IMR-90 (cell line): Measurements from ENCODE around the gene ST8SIA6. TPM values are rescaled to one million over a fixed set of nuclear protein-coding genes. Genes with fewer than 3 reads are reported as not detected.

ENCODE experiments used
- ATAC-seq: fragments of 200-7000 bp; cut with Tn5 transposase; 2 replicates; pipeline ENCODE4 v1.9.1; 2020; ENCODE audit warnings: low read depth, mild to moderate bottlenecking, moderate library complexity
- BruUV-seq: library from RNA; stranded (reverse); fragments of 400-500 nt; replicated peaks from 2 replicates; lab custom pipeline; 2021; lab: Mats Ljungman, UMichigan
- CTCF ChIA-PET: fragments of 300-600 bp; formaldehyde crosslinking; extraction: SDS; loops from one replicate; lab custom pipeline; 2021; ENCODE audit warnings: antibody characterized with exemption; lab: Yijun Ruan, JAX
- POLR2A ChIA-PET: fragments of 300-600 bp; sonication (Branson Sonifier 250); formaldehyde crosslinking; loops from one replicate; lab custom pipeline; 2022; ENCODE audit warnings: antibody characterized with exemption; ENCODE audit not compliant: unreplicated experiment; lab: Charles Lee
- DNase-seq: peaks from one replicate; pipeline ENCODE4 v3.0.0; 2013
- H2AFZ ChIP-seq: replicated peaks from 2 replicates; pipeline ENCODE3; 2013; ENCODE audit warnings: low read length, mild to moderate bottlenecking; ENCODE audit not compliant: poor library complexity
- H2AK5ac ChIP-seq: 2 replicates; pipeline ENCODE4 v1.6.1; 2013; ENCODE audit warnings: low read depth, low read length, inconsistent platforms
- H2AK9ac ChIP-seq: replicated peaks from 2 replicates; pipeline ENCODE3; 2013; ENCODE audit warnings: mild to moderate bottlenecking, low read depth, low read length, moderate library complexity; ENCODE audit not compliant: poor library complexity
- H2BK120ac ChIP-seq: 2 replicates; pipeline ENCODE4 v1.6.1; 2013; ENCODE audit warnings: low read depth, low read length, inconsistent platforms
- H2BK15ac ChIP-seq: 3 replicates; pipeline ENCODE4 v1.6.1; 2013; ENCODE audit warnings: low read depth, low read length, inconsistent platforms
- H2BK20ac ChIP-seq: 2 replicates; pipeline ENCODE4 v1.6.1; 2013; ENCODE audit warnings: low read depth, mild to moderate bottlenecking, inconsistent platforms, low read length, moderate library complexity
- H2BK5ac ChIP-seq: 2 replicates; pipeline ENCODE4 v1.6.1; 2013; ENCODE audit warnings: mild to moderate bottlenecking, low read depth, low read length, inconsistent platforms; ENCODE audit not compliant: poor library complexity, severe bottlenecking
- H3K14ac ChIP-seq: replicated peaks from 2 replicates; pipeline ENCODE4 v1.6.1; 2013; ENCODE audit warnings: low read depth, low read length, inconsistent platforms
- H3K18ac ChIP-seq: 2 replicates; pipeline ENCODE4 v1.6.1; 2013; ENCODE audit warnings: low read depth, low read length, control low read depth
- H3K23ac ChIP-seq: 2 replicates; pipeline ENCODE4 v1.6.1; 2013; ENCODE audit warnings: low read depth, low read length, inconsistent platforms
- H3K27ac ChIP-seq: 2 replicates; pipeline ENCODE4 v1.5.1; 2013; ENCODE audit warnings: mild to moderate bottlenecking, control low read depth, low read length; ENCODE audit not compliant: insufficient read depth
- H3K27me3 ChIP-seq: 2 replicates; pipeline ENCODE4 v1.6.1; 2013; ENCODE audit warnings: low read length; ENCODE audit not compliant: control insufficient read depth, insufficient read depth
- H3K36me3 ChIP-seq: 2 replicates; pipeline ENCODE4 v1.6.1; 2013; ENCODE audit warnings: low read length, mixed read lengths; ENCODE audit not compliant: control insufficient read depth, insufficient read depth
- H3K4ac ChIP-seq: 2 replicates; pipeline ENCODE4 v1.6.1; 2013; ENCODE audit warnings: low read depth, low read length, inconsistent platforms
- H3K4me1 ChIP-seq: 2 replicates; pipeline ENCODE4 v1.6.1; 2013; ENCODE audit warnings: low read length, mixed read lengths; ENCODE audit not compliant: control insufficient read depth, insufficient read depth
- H3K4me2 ChIP-seq: 2 replicates; pipeline ENCODE4 v1.6.1; 2013; ENCODE audit warnings: low read depth, mild to moderate bottlenecking, control low read depth, low read length, moderate library complexity
- H3K4me3 ChIP-seq: 2 replicates; pipeline ENCODE4 v1.5.1; 2013; ENCODE audit warnings: low read depth, mild to moderate bottlenecking, control low read depth, low read length, moderate library complexity; ENCODE audit not compliant: insufficient read depth
- H3K56ac ChIP-seq: 2 replicates; pipeline ENCODE4 v1.6.1; 2013; ENCODE audit warnings: low read length, inconsistent platforms; ENCODE audit not compliant: insufficient read depth; ENCODE audit errors: extremely low read depth
- H3K79me1 ChIP-seq, 2 experiments: 2 replicates each; pipeline ENCODE4 v1.6.1; 2013; ENCODE audit warnings: low read length in 2 of 2, inconsistent platforms in 1 of 2, low read depth in 1 of 2
- H3K9ac ChIP-seq: 2 replicates; pipeline ENCODE4 v1.6.1; 2013; ENCODE audit warnings: low read depth, low read length, control low read depth
- H3K9me1 ChIP-seq: 2 replicates; pipeline ENCODE4 v1.6.1; 2013; ENCODE audit warnings: low read length, inconsistent platforms; ENCODE audit not compliant: insufficient read depth
- H3K9me3 ChIP-seq: 2 replicates; pipeline ENCODE4 v1.6.1; 2013; ENCODE audit warnings: low read length; ENCODE audit not compliant: control insufficient read depth, insufficient read depth
- H4K20me1 ChIP-seq: 2 replicates; pipeline ENCODE4 v1.6.1; 2013; ENCODE audit warnings: low read length, inconsistent platforms; ENCODE audit not compliant: insufficient read depth
- H4K5ac ChIP-seq: 2 replicates; pipeline ENCODE4 v1.6.1; 2013; ENCODE audit warnings: mild to moderate bottlenecking, low read depth, low read length, control low read depth
- H4K8ac ChIP-seq, 2 experiments: 2 replicates each; pipeline ENCODE4 v1.6.1; 2013; ENCODE audit warnings: low read depth in 2 of 2, low read length in 2 of 2, control low read depth in 1 of 2, inconsistent platforms in 1 of 2
- H4K91ac ChIP-seq: 2 replicates; pipeline ENCODE4 v1.6.1; 2013; ENCODE audit warnings: low read depth, low read length, inconsistent platforms; ENCODE audit not compliant: insufficient read depth
- BHLHE40 ChIP-seq: fragments of 150-350 bp; IDR thresholded peaks from 2 replicates; pipeline ENCODE4 v1.6.1; 2016; ENCODE audit warnings: mild to moderate bottlenecking, low read depth, low read length
- CEBPB ChIP-seq: IDR thresholded peaks from 2 replicates; pipeline ENCODE4 v1.6.1; 2012; ENCODE audit warnings: low read depth, low read length, improper control_type of control experiment
- ELK1 ChIP-seq: fragments of 150-350 bp; IDR thresholded peaks from 2 replicates; pipeline ENCODE4 v1.6.1; 2016; ENCODE audit warnings: low read depth, mild to moderate bottlenecking, low read length, moderate library complexity, borderline replicate concordance
- FOS ChIP-seq: fragments of 150-350 bp; IDR thresholded peaks from 2 replicates; pipeline ENCODE4 v1.6.1; 2016; ENCODE audit warnings: low read depth, low read length
- MAFK ChIP-seq: IDR thresholded peaks from 2 replicates; pipeline ENCODE4 v1.6.1; 2012; ENCODE audit warnings: low read depth, low read length, improper control_type of control experiment
- MAZ ChIP-seq: IDR thresholded peaks from 2 replicates; pipeline ENCODE4 v1.6.1; 2012; ENCODE audit warnings: low read depth, mild to moderate bottlenecking, low read length, improper control_type of control experiment, moderate library complexity, borderline replicate concordance
- MXI1 ChIP-seq: IDR thresholded peaks from 2 replicates; pipeline ENCODE4 v1.6.1; 2012; ENCODE audit warnings: low read depth, mild to moderate bottlenecking, low read length, moderate library complexity, borderline replicate concordance
- NFE2L2 ChIP-seq: fragments of 150-350 bp; IDR thresholded peaks from 2 replicates; pipeline ENCODE4 v1.6.1; 2016; ENCODE audit warnings: low read depth, mild to moderate bottlenecking, low read length
- POLR2A ChIP-seq: IDR thresholded peaks from 2 replicates; pipeline ENCODE4 v1.6.1; 2012; ENCODE audit warnings: mild to moderate bottlenecking, low read depth, low read length
- RAD21 ChIP-seq: IDR thresholded peaks from 2 replicates; pipeline ENCODE4 v1.6.1; 2012; ENCODE audit warnings: low read length, improper control_type of control experiment
- RCOR1 ChIP-seq: IDR thresholded peaks from 2 replicates; pipeline ENCODE4 v1.6.1; 2012; ENCODE audit warnings: mild to moderate bottlenecking, low read length, improper control_type of control experiment; ENCODE audit not compliant: insufficient replicate concordance
- RFX5 ChIP-seq: IDR thresholded peaks from 2 replicates; pipeline ENCODE4 v1.8.0; 2012; ENCODE audit warnings: low read depth, mild to moderate bottlenecking, low read length, moderate library complexity
- SMC3 ChIP-seq: fragments of 150-350 bp; IDR thresholded peaks from 2 replicates; pipeline ENCODE4 v1.6.1; 2016; ENCODE audit warnings: low read depth, mild to moderate bottlenecking, antibody characterized with exemption, low read length, moderate library complexity
- WGBS, 2 experiments: methylation state at CpG; one replicate each; pipeline versions ENCODE4 v1.1.5 to v1.1.7; 2013; ENCODE audit warnings: missing lambda C conversion rate in 2 of 2; ENCODE audit not compliant: insufficient read length in 1 of 2; ENCODE audit errors: extremely low coverage in 2 of 2; 5-methylcytosine and 5-hydroxymethylcytosine counted together
- dilution Hi-C: fragments of 300-500 bp; cut with HindIII; formaldehyde crosslinking; loops from one replicate; pipeline ENCODE4 v1.14.3; 2018; ENCODE audit warnings: low sequenced_read_pairs; ENCODE audit not compliant: unreplicated experiment
- in situ Hi-C: fragments of 300-500 bp; cut with MboI; formaldehyde crosslinking; loops from 3 replicates; pipeline ENCODE4 v1.14.3; 2019; ENCODE audit warnings: low sequenced_read_pairs, inconsistent platforms, mixed read lengths
- intact Hi-C: fragments of 100-400 bp; cut with micrococcal nuclease; formaldehyde crosslinking; loops from 2 replicates; pipeline ENCODE4 v1.10.0; 2022
- polyA plus RNA-seq, 3 experiments: library from polyadenylated mRNA; depleted of rRNA; stranded (reverse); fragments of >200 nt; gene quantifications; 2 replicates each; pipeline ENCODE4 v1.2.3, GENCODE V29; 2012; ENCODE audit warnings: low replicate concordance in 1 of 3
- total RNA-seq: library from RNA; depleted of rRNA; stranded (reverse); fragments of >200 nt; gene quantifications from 2 replicates; pipeline ENCODE4 v1.2.3, GENCODE V29; 2012
- TF ChIP-seq, protein P1 (sequence below): conservative IDR thresholded peaks from 2 replicates; pipeline ENCODE4 v1.5.1; 2012; ENCODE audit warnings: mild to moderate bottlenecking, low read depth, low read length, improper control_type of control experiment
- TF ChIP-seq, protein P2 (sequence below): fragments of 150-350 bp; IDR thresholded peaks from 2 replicates; pipeline ENCODE4 v1.6.1; 2017; ENCODE audit warnings: mild to moderate bottlenecking, antibody characterized with exemption, low read length, low read depth

The ST8SIA6 gene
- total and polyA plus RNA-seq, 2 of the 4 experiments (the other 2 are of a cell fraction), result 0.10 to 0.18 TPM

DNA sequence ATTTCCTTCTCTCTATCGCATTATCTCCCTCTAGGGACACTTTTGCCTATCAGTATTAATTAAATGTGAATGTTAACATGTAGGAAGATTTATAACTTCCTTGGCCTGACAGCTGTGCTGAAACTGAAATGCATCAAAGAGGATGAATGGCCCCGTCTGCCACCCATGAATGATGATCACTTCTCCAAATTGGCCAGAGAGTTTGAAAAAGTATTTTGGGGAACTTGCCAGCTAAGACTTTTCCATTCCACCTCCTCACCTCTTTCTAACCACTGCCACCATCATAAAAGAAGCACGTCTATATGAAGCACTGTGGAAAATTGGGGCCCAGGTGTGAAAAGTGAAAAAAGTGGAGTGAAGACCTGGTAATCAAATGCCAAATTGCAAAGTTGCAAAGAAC, 25.4 kb upstream of the ST8SIA6 start:
- H3K9me3 ChIP-seq, result no peaks in the 10 kb centered on the region; the same call in 1 of the 2 replicates
- H2BK5ac ChIP-seq, result no peak overlapping the region
- H3K4me3 ChIP-seq, result no peak overlapping the region
- H2AFZ ChIP-seq, result no peak overlapping the region
- H3K36me3 ChIP-seq, result no peaks in the 10 kb centered on the region
- H2AK9ac ChIP-seq, result no peak overlapping the region
- H3K27ac ChIP-seq, result no peak overlapping the region
- ChIA-PET POLR2A (no interaction called here), CTCF (no interaction called here)
- H3K9me1 ChIP-seq, result no peaks in the 10 kb centered on the region; the same call in 1 of the 2 replicates
- H4K8ac ChIP-seq, result no peak overlapping the region
- WGBS, 2 experiments, result no CpG with 5 or more reads among the region's 3 CpGs
- H2BK20ac ChIP-seq, result no peak overlapping the region
- no peak for TF ChIP-seq FOS
- TF ChIP-seq ELK1, result no peak
- TF ChIP-seq MXI1, result no peak
- no peak for TF ChIP-seq RCOR1
- TF ChIP-seq, protein P1, sequence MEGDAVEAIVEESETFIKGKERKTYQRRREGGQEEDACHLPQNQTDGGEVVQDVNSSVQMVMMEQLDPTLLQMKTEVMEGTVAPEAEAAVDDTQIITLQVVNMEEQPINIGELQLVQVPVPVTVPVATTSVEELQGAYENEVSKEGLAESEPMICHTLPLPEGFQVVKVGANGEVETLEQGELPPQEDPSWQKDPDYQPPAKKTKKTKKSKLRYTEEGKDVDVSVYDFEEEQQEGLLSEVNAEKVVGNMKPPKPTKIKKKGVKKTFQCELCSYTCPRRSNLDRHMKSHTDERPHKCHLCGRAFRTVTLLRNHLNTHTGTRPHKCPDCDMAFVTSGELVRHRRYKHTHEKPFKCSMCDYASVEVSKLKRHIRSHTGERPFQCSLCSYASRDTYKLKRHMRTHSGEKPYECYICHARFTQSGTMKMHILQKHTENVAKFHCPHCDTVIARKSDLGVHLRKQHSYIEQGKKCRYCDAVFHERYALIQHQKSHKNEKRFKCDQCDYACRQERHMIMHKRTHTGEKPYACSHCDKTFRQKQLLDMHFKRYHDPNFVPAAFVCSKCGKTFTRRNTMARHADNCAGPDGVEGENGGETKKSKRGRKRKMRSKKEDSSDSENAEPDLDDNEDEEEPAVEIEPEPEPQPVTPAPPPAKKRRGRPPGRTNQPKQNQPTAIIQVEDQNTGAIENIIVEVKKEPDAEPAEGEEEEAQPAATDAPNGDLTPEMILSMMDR, result no peak
- TF ChIP-seq, protein P2, sequence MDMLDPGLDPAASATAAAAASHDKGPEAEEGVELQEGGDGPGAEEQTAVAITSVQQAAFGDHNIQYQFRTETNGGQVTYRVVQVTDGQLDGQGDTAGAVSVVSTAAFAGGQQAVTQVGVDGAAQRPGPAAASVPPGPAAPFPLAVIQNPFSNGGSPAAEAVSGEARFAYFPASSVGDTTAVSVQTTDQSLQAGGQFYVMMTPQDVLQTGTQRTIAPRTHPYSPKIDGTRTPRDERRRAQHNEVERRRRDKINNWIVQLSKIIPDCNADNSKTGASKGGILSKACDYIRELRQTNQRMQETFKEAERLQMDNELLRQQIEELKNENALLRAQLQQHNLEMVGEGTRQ, result no peak
- TF ChIP-seq MAFK, result no peak
- TF ChIP-seq BHLHE40, result no peak
- TF ChIP-seq CEBPB, result no peak
- no peak for TF ChIP-seq RAD21
- TF ChIP-seq NFE2L2, result no peak
- TF ChIP-seq RFX5, result no peak
- no peak for TF ChIP-seq SMC3
- TF ChIP-seq MAZ, result no peak
- no peak for TF ChIP-seq POLR2A
- H3K79me1 ChIP-seq, result no peaks in the 10 kb centered on the region
- in situ Hi-C loops (no loop called here), dilution Hi-C loops (no loop called here), intact Hi-C loops (loop anchor here (5.0 kb wide), 1 partner anchor 952 kb away; no protein-coding TSS in a partner anchor)
- no peak for ATAC-seq
- no peak overlapping the region for H3K18ac ChIP-seq
- no peak overlapping the region for H3K14ac ChIP-seq
- no peak overlapping the region for H3K4ac ChIP-seq
- H3K23ac ChIP-seq, result no peak overlapping the region
- H3K4me2 ChIP-seq, result no peak overlapping the region
- no peak overlapping the region for H3K9ac ChIP-seq
- H4K20me1 ChIP-seq, result no peaks in the 10 kb centered on the region
- H4K91ac ChIP-seq, result no peak overlapping the region
- no peak overlapping the region for H2AK5ac ChIP-seq
- no peak overlapping the region for H4K5ac ChIP-seq
- peaks cover 4% of the 10 kb centered on the region; the same call in 1 of the 2 replicates for H3K4me1 ChIP-seq
- BruUV-seq, result no TSS peak
- DNase-seq, result no peak
- no peak overlapping the region for H2BK15ac ChIP-seq
- no peak overlapping the region for H2BK120ac ChIP-seq
- no peak overlapping the region for H3K56ac ChIP-seq
- no peaks in the 10 kb centered on the region for H3K27me3 ChIP-seq
